Muscle layer of colon (tissue), 2 donors: Measurements from ENCODE around the gene GFOD1.
A peak's percentile ranks its signal among the peaks of the same experiment; 100 is the strongest.
"Not testable (repeated sequence)": the region's sequence is repeated elsewhere in the genome, so short reads cannot be mapped to it uniquely, and the experiment has no call there.

Source experiments
- H3K27ac ChIP-seq: one replicate; pipeline ENCODE4 v1.7.0; 2013; ENCODE audit warnings: low read depth, mild to moderate bottlenecking, low read length, moderate library complexity
- H3K27me3 ChIP-seq, 2 donors: one replicate each; pipeline ENCODE4 v1.7.0; 2013; ENCODE audit warnings: low read length in 2 of 2, mild to moderate bottlenecking in 2 of 2; ENCODE audit not compliant: insufficient read depth in 2 of 2, control insufficient read depth in 1 of 2
- H3K36me3 ChIP-seq: one replicate; pipeline ENCODE4 v1.7.0; 2013; ENCODE audit warnings: mild to moderate bottlenecking, low read length; ENCODE audit not compliant: insufficient read depth
- H3K4me1 ChIP-seq: one replicate; pipeline ENCODE4 v1.7.0; 2013; ENCODE audit warnings: mild to moderate bottlenecking, low read length; ENCODE audit not compliant: insufficient read depth
- H3K4me3 ChIP-seq, 2 donors: one replicate each; pipeline ENCODE4 v1.7.0; 2013; ENCODE audit warnings: low read length in 2 of 2, low read depth in 1 of 2, mild to moderate bottlenecking in 1 of 2, moderate library complexity in 1 of 2
- H3K9ac ChIP-seq: one replicate; pipeline ENCODE4 v1.7.0; 2013; ENCODE audit warnings: low read length
- H3K9me3 ChIP-seq: one replicate; pipeline ENCODE4 v1.7.0; 2013; ENCODE audit warnings: mild to moderate bottlenecking, low read length
- donor health status: abdominal sarcoma.
- donor health status: Adenocarcinoma of cecum.

Gene GFOD1

GRCh38 chr6:13328076-13328874, 159.1 kb downstream of the GFOD1 start, which contains the start of gene TBC1D7:
Gene TBC1D7, minus strand, starts transcription at chr6:13328537. Its CDS starts 1,639 bp downstream, at chr6:13326898.
- Histone ChIP-seq H3K27me3 (no peaks in the 10 kb centered on the region), H3K9me3 (no peaks in the 10 kb centered on the region)

GRCh38 chr6:13327691-13328075, 159.7 kb downstream of the GFOD1 start:
- Histone ChIP-seq H3K27me3 (no peaks in the 10 kb centered on the region), H3K9me3 (no peaks in the 10 kb centered on the region), H3K36me3 (peaks cover 9% of the 10 kb centered on the region), H3K9ac (peak overlapping the region; percentile 47), H3K4me1 (peaks cover 16% of the 10 kb centered on the region), H3K27ac (peak overlapping the region; percentile 74), H3K4me3 (peak overlapping the region; percentile 72 to 86)

More at GRCh38 chr6:13328076-13328874, 159.1 kb downstream of the GFOD1 start, which contains the start of gene TBC1D7:
- Histone ChIP-seq H3K4me3 (peak within 1 kb of the TSS; percentile 72 to 86), H3K27ac (peak within 1 kb of the TSS; percentile 74), H3K4me1 (peaks cover 16% of the 10 kb centered on the region), H3K9ac (peak within 1 kb of the TSS; percentile 47), H3K36me3 (peaks cover 9% of the 10 kb centered on the region)

DNA sequence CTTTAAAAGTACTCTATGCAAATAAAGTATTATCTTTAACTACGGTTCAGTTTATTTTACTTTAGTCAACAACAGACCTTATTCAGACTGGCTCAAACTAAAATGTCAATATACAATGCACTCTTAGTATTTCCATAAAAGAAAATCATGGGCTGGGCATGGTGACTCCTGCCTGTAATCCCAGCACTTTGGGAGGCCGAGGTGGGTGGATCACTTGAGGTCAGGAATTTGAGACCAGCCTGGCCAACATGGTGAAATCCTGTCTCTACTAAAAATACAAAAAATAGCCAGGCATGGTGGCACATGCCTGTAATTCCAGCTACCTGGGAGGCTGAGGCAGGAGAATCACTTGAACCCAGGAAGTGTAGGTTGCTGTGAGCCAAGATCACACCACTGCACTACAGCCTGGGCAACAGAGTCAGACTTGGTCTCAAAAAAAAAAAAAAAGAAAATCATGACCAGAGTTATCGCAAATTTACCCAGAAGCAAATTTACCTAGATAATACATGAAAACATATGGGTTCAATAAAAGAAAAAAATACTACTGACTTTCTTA, 161.3 kb downstream of the GFOD1 start:
- H3K27ac ChIP-seq, H3K4me3 ChIP-seq, H3K9ac ChIP-seq, H3K9me3 ChIP-seq, H3K27me3 ChIP-seq: not testable (repeated sequence)
- H3K4me1 ChIP-seq: peaks cover 16% of the 10 kb centered on the region
- H3K36me3 ChIP-seq: peaks cover 13% of the 10 kb centered on the region

DNA sequence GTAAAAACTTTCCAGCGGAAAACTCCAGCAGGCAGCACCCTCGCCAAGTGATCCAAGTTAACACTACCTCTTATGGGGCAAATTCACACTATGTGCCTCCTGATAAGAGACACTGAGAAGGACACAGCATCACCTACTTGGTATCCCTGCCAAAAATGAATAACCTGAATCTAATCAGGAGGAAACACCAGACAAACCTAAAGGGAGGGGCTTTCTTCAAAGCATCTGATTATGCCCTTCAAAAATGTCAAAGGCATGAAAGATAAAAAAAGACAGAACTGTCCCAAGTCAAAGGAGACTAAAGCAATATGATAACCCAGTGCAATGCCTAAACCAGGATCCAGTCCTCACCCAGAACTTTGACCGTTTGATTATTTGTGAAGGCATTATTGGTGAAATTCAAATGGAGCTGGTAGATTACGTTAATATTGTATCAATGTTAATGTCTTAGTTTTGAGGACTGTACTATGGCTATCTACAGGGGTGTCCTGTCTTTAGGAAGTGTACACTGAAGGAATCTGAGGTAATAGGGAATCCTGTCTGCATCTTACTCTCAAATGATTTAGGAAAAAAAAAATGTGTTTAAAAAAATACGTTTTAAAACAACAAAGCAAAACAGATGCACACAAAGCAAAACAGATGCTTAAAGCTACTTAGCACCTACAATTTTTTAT, 167.4 kb downstream of the GFOD1 start:
- Histone ChIP-seq H3K27me3 (no peaks in the 10 kb centered on the region), H3K9me3 (no peaks in the 10 kb centered on the region), H3K9ac (no peak overlapping the region), H3K36me3 (peaks cover 49% of the 10 kb centered on the region), H3K4me1 (no peaks in the 10 kb centered on the region), H3K27ac (no peak overlapping the region), H3K4me3 (no peak overlapping the region)

- Histone ChIP-seq H3K4me1 (no peaks in the 10 kb centered on the region), H3K27ac (no peak overlapping the region), H3K27me3 (no peaks in the 10 kb centered on the region), H3K9me3 (no peaks in the 10 kb centered on the region), H3K9ac (no peak overlapping the region), H3K36me3 (peaks cover 49% of the 10 kb centered on the region), H3K4me3 (no peak overlapping the region)
These were observed 168.6 kb downstream of the GFOD1 start for GRCh38 chr6:13318821-13319220.

DNA sequence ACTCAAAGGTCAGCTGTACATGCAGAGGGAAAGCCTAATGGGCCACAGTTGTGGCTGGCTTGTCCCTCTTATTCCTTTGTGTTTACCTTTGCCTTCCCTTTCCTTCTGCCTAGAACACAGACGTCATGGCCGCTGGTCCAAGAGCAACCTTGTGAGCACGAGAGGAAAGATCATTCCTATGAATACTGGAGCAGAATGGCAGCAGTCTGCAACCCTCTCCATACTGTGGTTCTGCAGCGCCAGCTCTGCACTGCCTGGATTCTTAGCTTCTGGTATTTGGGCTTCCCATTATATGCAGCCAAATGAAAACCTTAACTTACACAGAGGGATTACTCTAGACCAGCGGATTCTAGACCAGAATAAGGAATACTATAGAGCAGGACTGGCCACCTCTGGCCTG, 171.5 kb downstream of the GFOD1 start:
- Histone ChIP-seq H3K27me3 (no peaks in the 10 kb centered on the region), H3K4me3 (no peak overlapping the region), H3K4me1 (no peaks in the 10 kb centered on the region), H3K27ac (no peak overlapping the region), H3K36me3 (peaks cover 42% of the 10 kb centered on the region), H3K9ac (no peak overlapping the region), H3K9me3 (no peaks in the 10 kb centered on the region)

GRCh38 chr6:13314806-13315205, 172.6 kb downstream of the GFOD1 start:
- no peak overlapping the region for H3K9ac ChIP-seq
- H3K36me3 ChIP-seq: peaks cover 33% of the 10 kb centered on the region
- H3K27me3 ChIP-seq: no peaks in the 10 kb centered on the region
- H3K4me3 ChIP-seq: no peak overlapping the region
- H3K4me1 ChIP-seq: no peaks in the 10 kb centered on the region
- no peak overlapping the region for H3K27ac ChIP-seq
- no peaks in the 10 kb centered on the region for H3K9me3 ChIP-seq

DNA sequence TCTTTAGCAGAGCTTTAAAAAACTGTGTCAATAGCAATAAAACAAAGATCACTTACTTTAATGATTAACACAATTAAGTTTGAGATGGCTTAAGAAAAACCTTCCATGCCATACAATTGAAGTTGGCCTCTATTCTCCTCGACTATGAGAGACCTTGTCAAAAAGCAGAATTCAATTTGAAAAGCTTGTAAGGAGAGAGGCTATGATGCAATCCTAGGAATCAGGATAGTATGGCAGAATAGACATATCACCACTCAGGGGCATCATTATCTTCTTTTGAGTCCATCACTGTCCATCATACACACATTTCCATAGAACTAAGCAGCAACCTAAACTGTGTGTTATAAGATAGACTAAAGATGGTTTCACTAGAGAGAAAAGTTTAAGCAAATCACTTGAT, 176.2 kb downstream of the GFOD1 start:
- Histone ChIP-seq H3K9ac (no peak overlapping the region), H3K36me3 (peaks cover 19% of the 10 kb centered on the region), H3K27ac (no peak overlapping the region), H3K9me3 (no peaks in the 10 kb centered on the region), H3K4me1 (no peaks in the 10 kb centered on the region), H3K27me3 (no peaks in the 10 kb centered on the region), H3K4me3 (no peak overlapping the region)

GRCh38 chr6:13308332-13308731, 179.1 kb downstream of the GFOD1 start:
- no peak overlapping the region for H3K4me3 ChIP-seq
- peaks cover 8% of the 10 kb centered on the region for H3K4me1 ChIP-seq
- H3K27me3 ChIP-seq: no peaks in the 10 kb centered on the region
- H3K36me3 ChIP-seq: peaks cover 14% of the 10 kb centered on the region
- H3K9me3 ChIP-seq: no peaks in the 10 kb centered on the region
- no peak overlapping the region for H3K9ac ChIP-seq
- H3K27ac ChIP-seq: no peak overlapping the region
